Renal pelvis (tissue), 12 donors: ENCODE measurements around the gene SUMO4. TPM values are rescaled to one million over a fixed set of nuclear protein-coding genes. Genes with fewer than 3 reads are reported as not detected.

Experiments
- DNase-seq: peaks from one replicate; pipeline ENCODE4 v3.0.0-alpha.2; 2013
- long read RNA-seq, 16 experiments: transcript quantifications; one replicate each; lab custom pipeline, GENCODE V29; 2026
- polyA plus RNA-seq, 3 donors: library from polyadenylated mRNA; unstranded; fragments of 120-200 nt; gene quantifications; one replicate each; pipeline ENCODE4 v1.2.1, GENCODE V29; 2013; ENCODE audit not compliant: insufficient read length in 3 of 3

The SUMO4 gene
- 1 to 10 TPM in 1 of 3 donors, under 1 TPM in 2; 0.55 to 1.4 (median 0.73) TPM for polyA plus RNA-seq
- long read RNA-seq, donor 1, result 0 reads
- long read RNA-seq, donor 2, partial matches to known transcripts, result 0 of 1 reads
- long read RNA-seq, donor 2, other reads (novel, unspliced or antisense), result 0 of 1 reads
- long read RNA-seq, donor 3, result 0 reads
- long read RNA-seq, donor 4, result 0 reads
- long read RNA-seq, donor 5, partial matches to known transcripts, result 0 of 2 reads
- long read RNA-seq, donor 5, other reads (novel, unspliced or antisense), result 0 of 2 reads
- long read RNA-seq, donor 6, partial matches to known transcripts, result 0 of 1 reads
- long read RNA-seq, donor 6, other reads (novel, unspliced or antisense), result 0 of 1 reads
- long read RNA-seq, donor 7, partial matches to known transcripts, result 0 of 1 reads
- long read RNA-seq, donor 7, other reads (novel, unspliced or antisense), result 0 of 1 reads
- long read RNA-seq, donor 8, result 0 reads
- long read RNA-seq, donor 9, result 0 reads
- long read RNA-seq, donor 10, partial matches to known transcripts, result 0 of 1 reads
- long read RNA-seq, donor 10, other reads (novel, unspliced or antisense), result 0 of 1 reads
- long read RNA-seq, donor 11, result 0 reads
- long read RNA-seq, donor 12, result 0 reads
- long read RNA-seq, donor 13, result 0 reads
- long read RNA-seq, donor 14, result 0 reads
- long read RNA-seq, donor 15, result 0 reads
- long read RNA-seq, donor 16, result 0 reads

DNA sequence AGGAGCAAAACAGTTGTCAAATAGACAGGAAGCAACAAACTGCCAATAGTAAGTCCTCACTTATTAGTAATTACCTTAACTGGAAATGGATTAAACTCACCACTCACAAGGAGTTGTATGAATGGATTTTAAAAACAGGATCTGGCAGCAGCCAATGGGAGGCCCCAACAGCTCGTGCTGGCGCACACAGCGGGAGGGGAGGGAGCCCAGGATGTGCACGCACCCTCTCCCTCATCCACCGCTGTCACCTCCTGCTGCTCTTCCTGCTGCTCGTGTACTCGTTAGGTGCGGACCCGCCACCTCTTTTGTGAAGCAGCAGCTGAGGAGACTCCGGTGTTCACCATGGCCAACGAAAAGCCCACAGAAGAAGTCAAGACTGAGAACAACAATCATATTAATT is at the start of gene SUMO4:
Gene SUMO4 (plus strand): TSS at position 213 of the 400 bp plus-strand sequence. CDS start 130 bp downstream, at position 343.
- DNase-seq, result no peak

DNA sequence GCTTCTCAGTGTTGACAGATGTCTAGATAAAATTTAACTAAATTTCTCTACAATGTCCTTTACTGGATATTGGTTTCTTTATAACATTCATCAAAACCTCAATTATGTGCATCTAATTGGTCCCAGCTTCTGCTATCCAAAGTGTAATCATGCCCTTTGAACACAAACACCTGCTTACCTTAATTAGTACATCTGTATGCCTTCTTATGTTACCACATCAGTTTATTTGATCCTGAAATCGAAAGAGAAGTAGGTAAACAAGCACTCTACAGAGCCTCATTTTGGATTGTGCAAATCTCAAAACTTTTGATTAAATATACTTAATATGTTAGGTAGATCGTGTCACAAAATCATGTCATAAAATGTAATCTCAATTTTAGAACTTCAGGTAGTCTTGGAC is 46.1 kb upstream of the SUMO4 start:
- DNase-seq, result no peak

DNA sequence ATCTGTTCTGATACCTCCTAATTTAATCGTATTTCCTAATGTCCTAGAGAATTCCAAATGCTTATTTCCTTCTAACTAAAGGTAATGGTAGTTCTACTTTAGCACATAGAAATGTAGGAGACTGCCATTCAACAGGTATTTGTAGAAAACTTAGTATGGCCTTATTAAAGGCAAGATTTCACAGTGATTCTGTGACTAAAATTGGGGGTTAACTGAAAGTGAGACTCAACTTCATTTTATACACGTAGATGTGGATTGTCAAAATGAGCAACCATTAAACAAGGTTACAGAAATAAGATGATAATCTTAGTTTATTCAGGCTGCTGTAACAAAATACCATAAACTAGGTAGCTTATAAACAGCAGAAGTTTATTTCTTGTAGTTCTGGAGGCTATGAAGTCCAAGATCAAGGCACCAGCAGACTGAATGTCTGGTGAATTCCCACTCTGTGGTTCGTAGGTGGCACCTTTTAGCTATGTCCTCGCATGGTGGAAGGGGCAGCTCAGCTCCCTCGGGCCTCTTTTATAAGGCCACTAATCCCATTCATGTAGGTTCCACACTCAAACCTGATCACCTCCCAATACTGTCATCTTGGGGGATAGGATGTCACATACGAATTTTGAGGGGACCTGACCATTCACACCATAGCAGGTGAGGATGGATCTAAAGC is 43.8 kb upstream of the SUMO4 start:
- DNase-seq, result no peak

DNA sequence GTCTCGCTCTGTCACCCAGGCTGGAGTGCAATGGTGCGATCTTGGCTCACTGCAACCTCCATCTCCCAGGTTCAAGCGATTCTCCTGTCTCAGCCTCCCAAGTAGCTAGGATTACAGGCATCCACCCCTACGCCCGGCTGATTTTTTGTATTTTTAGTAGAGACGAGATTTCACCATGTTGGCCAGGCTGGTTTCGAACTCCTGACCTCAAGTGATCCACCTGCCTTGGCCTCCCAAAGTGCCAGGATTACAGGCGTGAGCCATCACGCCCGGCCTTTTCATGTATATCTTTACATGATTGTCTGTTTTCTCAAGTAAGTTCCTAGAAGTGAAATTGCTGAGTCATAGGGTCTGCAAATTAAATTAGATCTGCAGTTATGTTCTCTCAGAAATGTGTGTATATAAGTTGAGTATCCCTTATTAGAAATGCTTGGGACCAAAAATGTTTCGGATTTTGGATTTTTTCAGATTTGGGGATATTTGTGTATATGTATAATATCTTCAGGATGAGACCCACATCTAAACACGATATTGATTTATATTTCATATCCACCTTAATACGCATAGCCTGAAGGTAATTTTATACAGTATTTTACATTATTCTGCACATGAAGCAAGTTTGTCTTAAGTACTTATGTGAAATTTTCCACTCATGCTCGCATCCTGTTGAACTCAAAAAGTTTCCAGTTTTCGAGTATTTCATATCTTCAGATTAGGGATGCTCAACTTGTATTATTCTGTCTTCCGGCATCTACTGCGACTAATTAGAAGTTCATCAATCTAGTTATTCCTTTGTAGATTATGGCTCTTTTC is 42.1 kb upstream of the SUMO4 start:
- DNase-seq, result no peak

DNA sequence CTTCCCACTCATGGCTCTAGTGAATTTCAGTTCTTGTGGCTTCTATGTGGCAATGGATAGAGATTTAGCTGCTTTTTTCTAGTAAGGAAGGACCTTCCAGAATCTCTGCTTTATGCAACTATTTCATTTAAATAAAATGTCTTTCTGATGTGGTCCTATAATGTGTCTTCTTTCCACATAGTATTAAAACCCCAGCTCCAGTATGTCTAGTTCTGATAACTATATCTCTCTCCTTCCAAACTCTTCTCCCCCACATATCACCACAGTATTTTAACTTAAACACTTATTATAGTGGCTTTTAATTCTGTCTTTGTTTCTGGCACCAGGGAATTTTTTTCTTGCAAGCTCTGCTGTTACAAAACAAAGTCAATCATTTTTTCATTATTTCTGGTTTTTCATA is 40.6 kb upstream of the SUMO4 start:
- DNase-seq, result no peak

DNA sequence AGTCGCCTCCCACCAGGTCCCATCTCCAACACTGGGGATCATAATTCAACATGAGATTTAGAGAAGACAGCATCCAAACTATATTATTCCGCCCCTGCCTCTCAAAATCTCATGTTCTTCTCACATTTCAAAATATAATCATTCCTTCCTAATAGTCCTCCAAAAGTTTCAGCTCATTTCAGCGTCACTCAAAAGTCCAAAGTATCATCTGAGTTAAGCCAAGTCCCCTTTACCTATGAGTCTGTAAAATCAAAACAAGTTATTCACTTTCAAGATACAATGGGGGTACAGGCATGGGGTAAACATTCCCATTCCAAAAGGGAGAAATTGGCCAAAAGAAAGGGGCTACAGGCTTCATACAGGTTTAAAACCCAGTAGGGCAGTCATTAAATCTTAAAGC is 39.5 kb upstream of the SUMO4 start:
- DNase-seq, result no peak

DNA sequence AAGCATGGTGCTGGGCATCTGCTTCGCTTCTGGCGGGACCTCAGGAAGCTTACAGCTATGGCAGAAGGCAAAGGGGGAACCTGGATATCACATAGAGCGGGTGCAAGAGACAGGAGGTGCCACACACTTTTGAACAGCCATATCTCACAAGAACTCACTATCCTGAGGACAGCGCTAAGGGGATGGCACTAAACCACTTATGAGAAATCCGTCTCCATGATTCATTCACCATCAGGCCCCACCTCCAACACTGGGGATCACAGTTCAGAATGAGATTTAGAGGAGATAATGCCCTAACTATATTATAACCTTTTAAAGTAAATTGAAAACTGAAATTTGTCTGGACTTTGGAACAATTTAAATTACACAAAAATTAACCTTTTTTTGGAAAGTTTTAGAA is 37.8 kb upstream of the SUMO4 start:
- no peak for DNase-seq

DNA sequence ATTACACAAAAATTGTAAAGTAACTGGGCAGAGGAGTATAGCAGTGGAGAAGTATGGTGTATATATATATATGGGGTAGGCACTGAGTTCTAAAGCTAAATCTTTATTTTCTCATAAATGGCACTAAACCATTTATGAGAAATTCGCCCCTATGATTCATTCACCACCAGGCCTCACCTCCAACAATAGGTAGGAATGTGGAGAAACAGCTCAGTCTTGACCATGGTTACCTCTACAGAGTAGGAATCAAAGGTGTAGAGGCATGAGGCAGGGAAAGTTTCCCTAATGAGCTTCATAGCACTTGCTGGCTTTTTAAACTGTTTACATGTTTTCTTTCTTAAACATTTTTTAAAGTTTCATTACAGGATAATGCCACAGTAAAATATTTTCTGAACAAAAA is 36.9 kb upstream of the SUMO4 start:
- DNase-seq, result no peak

DNA sequence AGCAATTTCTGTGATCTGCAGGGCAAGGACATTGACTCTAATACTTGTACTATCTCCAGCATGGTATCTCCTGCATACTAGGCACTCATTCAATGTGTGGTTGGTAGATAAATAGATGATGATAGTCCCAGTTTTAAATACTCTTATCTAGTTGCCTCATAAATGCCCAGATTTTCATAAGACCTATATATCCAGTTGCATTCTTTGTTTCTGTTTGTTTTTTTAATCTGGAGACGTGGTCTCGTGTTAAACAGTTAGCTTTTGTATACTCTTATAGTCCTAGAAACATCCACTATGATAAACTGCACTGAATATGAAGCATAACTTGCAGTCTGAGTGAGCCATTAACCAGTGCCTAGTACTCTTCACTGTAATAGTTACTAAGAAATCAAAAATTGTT is 35.5 kb upstream of the SUMO4 start:
- DNase-seq, result no peak

DNA sequence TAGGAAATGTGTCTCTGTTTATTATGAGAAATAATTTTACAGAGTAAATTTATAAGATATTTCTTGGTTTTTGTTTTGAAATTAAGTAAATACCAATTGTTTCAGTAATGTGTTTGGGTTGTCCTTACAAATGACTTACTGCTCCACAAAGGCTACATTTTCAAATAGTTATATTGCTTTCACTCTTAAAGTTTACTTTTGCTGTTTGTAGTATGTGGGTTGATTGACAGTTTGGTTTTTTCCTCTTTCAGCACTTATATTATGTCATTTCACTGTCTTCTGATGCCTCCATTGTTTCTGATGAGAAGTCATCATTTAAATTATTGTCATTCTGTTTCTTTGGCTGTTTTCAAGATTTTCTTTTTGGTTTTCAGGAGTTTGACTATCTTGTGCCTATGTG is 34.9 kb upstream of the SUMO4 start:
- DNase-seq, result no peak

DNA sequence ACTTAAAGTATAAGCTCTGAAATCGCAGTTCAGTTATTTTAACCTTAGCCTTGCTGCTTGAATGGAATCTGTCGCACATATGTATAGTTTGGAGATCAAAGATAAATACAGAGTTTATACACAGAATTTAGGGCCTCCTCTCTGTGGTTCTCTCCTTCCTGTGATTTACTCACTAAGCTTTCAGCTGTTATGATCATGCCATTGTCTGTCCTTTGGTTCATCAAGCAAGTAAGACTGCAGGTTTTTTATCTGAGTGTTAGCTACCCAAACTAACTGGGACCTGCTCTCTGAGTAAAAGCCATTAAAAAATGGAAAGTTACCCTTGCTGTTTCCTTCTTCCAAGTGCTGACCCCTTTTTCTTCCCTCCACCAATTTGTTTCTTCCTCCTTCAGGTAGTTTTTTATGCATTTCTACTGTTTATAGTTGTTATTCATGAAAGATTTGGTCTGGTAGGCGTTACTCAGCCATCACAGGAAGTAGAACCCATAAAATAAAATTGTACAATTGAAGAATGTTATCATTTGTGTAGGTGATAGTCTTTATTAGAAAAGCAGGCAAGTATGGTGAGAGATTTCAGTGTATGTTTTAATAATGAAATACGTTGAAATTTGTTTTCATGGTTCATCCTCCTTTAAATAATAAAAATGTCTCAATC is 33.7 kb upstream of the SUMO4 start:
- no peak for DNase-seq

DNA sequence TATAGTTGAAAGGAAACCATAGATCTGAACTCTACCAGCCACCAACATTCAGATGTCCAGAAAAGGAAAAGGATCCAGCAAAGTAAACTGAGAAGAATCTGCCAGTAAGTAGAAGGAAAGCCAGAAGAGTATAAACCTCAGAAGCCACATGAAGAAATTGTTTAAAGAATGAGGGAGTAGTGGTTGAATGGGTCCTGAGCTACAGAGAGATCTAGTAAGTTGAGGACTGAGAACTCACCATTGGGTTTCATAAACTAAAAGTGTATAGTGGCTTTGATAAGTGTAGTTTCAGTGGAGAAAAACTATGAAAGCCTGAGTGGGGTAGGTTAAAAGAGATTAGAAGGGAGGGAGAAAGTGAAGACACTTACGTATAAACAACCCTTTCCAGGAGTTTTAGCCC is 32.0 kb upstream of the SUMO4 start:
- no peak for DNase-seq

DNA sequence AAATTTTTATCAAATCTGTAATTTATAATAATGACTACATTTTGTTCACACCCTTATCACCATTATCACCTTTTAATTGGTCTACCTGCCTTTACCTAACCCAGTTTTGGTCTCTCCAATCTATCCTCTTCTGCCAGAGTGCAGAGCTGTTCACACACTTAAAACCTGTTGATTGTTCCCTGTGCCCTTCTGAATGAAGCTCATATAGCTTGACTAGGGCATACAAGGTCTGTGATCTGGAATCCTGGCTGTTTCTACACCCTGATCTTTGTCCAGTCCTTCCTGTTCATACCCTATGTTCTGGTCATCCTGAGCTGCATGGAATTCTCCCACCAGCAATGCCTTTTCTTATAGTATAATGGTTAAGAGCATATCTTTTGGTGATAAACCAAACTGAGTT is 28.9 kb upstream of the SUMO4 start:
- no peak for DNase-seq

DNA sequence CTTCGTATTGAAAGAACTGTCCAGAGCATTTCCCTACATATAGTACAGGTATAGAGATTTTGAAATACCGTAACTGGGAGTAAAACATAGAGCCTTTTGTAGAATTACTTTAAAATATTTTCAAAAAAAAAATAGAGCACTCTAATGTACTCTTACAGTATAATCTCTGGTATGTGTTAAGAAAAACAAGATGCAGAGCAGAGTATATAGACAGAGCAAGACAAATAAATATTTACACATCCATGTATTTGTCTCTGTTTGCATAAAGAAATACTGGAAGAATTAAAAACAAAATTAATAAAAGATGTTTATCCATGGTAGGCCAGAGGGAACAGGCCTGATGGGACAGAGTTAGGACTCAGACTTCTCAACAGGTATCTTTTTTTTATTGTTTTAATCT is 28.0 kb upstream of the SUMO4 start:
- no peak for DNase-seq

DNA sequence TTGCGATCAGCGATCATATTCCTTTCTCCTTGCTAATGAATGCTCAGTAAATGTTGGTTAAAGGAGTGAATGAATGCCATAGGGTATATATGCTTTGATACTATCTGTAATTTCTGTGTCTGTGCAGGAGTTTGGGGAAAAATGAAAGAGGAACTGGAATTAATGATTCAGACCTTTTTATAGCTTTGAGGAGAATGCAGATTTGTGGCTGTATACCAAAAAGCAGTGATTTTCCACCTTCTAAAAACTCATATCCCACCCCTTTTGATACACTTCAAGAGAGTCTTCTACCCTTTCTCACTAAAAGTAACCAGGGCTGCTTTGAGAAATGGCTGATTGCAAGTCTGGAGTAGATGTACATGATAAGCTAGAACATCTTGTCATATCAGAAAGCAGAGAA is 26.6 kb upstream of the SUMO4 start:
- no peak for DNase-seq

DNA sequence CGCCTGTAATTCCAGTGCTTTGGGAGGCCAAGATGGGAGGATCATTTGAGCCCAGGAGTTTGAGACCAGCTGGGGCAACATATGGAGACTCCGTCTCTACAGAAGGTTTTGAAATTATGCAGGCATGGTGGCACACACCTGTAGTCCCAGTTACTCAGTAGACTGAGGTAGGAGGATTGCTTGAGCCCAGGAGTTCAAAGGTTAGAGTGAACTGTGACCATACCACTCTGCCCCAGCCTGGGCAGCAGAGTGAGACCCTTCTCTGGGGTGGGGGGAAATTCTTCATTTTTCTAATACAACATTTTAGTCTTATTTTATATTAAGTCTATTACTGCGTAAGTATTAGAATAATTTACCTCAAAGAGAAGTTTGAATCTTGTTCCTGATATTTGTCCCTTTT is 20.1 kb upstream of the SUMO4 start:
- DNase-seq, result no peak

DNA sequence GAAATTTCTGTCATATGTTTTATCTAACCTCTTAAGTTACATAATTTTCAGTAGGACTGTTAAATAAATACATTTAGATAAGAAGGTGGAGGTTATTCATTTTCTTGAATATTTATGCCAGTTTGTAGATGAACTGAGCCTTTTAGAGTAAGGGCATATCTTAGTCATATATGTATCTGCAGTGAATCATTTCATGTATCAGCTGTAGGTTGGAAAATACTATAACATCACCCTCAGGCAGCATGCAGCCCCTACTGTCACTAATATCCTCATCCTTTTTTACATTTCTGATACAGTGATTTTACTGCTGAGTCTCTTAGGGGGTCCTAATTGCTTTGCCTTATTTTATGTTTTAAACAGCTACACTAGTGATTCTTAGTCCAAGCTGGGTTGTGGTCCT is 19.5 kb upstream of the SUMO4 start:
- DNase-seq, result no peak

DNA sequence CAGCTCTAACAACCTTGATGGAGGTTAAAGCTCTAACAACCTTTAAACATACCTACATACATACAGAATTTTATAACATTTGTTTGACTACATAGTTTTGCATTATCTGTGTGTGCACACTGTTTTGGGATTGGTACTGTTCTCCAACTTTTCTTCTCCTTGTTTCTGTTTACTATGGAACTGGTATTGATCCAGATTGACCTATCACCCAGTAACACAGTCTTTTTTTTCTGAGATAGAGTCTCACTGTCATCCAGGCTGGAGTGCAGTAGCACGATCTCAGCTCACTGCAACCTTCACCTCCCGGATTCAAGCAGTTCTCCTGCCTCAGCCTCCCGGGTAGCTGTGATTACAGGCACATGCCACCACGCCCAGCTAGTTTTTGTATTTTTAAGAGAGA is 16.7 kb upstream of the SUMO4 start:
- DNase-seq, result no peak

DNA sequence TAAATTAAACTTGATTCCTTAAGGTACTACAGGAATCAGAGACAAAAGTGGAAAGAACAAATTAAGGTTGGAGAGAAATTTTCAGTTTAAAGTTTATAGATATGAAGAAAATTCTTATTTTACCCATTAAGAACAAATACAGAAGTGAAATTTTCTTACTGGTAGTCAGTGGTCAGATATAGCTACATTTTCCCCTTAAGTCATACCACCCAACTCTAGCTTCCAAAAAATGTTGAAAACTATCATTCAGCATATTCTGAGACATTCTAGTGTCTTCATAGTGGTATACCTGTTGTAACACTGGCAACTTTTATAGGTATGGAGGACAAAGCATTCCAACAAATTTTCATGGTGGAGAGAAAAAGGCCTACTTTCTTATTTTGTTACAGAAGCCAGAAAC is 15.6 kb upstream of the SUMO4 start:
- no peak for DNase-seq

DNA sequence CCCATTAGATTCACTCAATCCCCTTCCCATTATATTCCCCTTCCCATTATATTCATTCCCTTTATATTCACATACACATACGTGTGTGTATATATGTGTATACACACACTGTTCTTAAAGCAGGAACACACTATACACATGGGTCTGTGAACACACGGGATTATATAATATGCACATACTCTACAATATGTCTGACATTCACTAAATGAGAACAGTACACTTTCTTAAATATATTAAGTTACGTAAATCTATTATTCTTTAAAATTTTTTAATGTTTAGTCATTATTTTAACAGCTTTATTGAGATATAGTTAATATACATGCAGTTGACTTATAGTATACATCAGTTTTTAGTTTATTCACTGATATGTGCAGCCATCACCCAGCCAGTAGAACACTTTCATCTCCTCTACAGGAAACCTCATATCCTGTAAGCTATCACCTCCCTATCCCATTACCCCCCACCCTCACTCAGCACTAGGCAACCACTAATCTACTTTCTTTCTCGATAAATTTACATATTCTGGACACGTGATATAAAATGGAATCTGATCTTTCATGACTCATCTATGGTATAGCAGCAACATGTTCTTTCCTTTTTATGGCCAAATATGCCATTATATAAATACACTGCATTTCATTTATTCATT is 13.9 kb upstream of the SUMO4 start:
- DNase-seq, result no peak
